Peyer's patch (tissue), 4 donors: ENCODE measurements around the gene CTNS. TPM values are rescaled to one million over a fixed set of nuclear protein-coding genes. Genes with fewer than 3 reads are reported as not detected.

Experiments
- DNase-seq, 3 donors: peaks; one replicate each; pipeline ENCODE4 v3.0.0-alpha.2; 2017 to 2019
- H3K27ac ChIP-seq, 4 donors: fragments of 200-600 bp; sonication (generic); one replicate each; pipeline ENCODE4 v1.5.1; 2016 to 2019
- H3K27me3 ChIP-seq, 2 donors: fragments of 200-600 bp; sonication (generic); one replicate each; pipeline ENCODE4 v1.5.1; 2019
- H3K36me3 ChIP-seq, 3 donors: fragments of 200-600 bp; sonication (generic); one replicate each; pipeline ENCODE4 v1.5.1; 2016 to 2019
- H3K4me1 ChIP-seq, 4 donors: fragments of 200-600 bp; sonication (generic); one replicate each; pipeline ENCODE4 v1.5.1; 2016 to 2019
- H3K4me3 ChIP-seq, 4 donors: fragments of 200-600 bp; sonication (generic); 1 replicate in 3 of 4; 2 replicates in 1 of 4; pipeline ENCODE4 v1.5.1; 2016 to 2019; ENCODE audit warnings: mild to moderate bottlenecking in 1 of 4
- H3K9me3 ChIP-seq, 4 donors: fragments of 200-600 bp; sonication (generic); one replicate each; pipeline ENCODE4 v1.5.1; 2016 to 2019; ENCODE audit warnings: mild to moderate bottlenecking in 1 of 4
- POLR2A ChIP-seq, 2 donors: fragments of 450-650 bp; IDR thresholded peaks; one replicate each; pipeline ENCODE4 v1.5.1; 2017; ENCODE audit warnings: antibody characterized with exemption in 2 of 2, mild to moderate bottlenecking in 2 of 2, moderate library complexity in 2 of 2
- total RNA-seq, 4 donors: library from RNA; depleted of rRNA; stranded (reverse); fragments of >200 nt; gene quantifications; one replicate each; pipeline ENCODE4 v1.1.0, GENCODE V29; 2016
- TF ChIP-seq, protein P1 (sequence below), 6 experiments: fragments of 450-650 bp in 4 of 6; fragments of 200-600 bp in 2 of 6; sonication (generic) in 1 of 6; IDR thresholded peaks; one replicate each; pipeline ENCODE4 v1.5.1; 2017 to 2019; ENCODE audit warnings: antibody characterized with exemption in 6 of 6, mild to moderate bottlenecking in 3 of 6, moderate library complexity in 1 of 6

The CTNS gene
- total RNA-seq, 4 donors from 2014 or later: 21.5 to 30.1 (median 27.7) TPM

DNA sequence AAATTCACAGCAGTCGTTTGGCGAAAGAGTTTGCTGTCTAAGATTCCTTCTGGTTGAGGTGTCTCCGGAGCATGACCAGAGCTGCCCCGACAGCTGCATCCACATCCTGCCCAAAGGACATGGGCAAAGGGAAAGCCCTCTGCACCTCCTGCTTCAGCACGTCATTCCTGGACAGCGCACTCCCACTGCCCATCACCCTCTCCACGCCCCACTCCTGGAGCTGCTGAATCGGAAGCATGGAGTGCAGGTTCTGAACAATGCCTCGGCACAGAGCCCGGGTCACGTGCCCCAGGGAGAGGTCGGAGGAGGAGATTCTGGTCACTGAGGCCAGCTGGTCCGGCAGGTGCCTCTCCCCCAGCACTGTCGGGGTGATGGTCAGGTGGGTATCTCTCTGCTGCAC lies 26.0 kb upstream of the CTNS start:
- peaks cover 0 to 89% (median 0%) of the 10 kb centered on the region in 3 donors for H3K36me3 ChIP-seq
- DNase-seq: no peak

GRCh38 chr17:3613124-3613523 lies 23.4 kb upstream of the CTNS start:
- no peak for TF ChIP-seq POLR2A (IDR thresholded peaks at IDR 0.05)
- TF ChIP-seq, protein P1, sequence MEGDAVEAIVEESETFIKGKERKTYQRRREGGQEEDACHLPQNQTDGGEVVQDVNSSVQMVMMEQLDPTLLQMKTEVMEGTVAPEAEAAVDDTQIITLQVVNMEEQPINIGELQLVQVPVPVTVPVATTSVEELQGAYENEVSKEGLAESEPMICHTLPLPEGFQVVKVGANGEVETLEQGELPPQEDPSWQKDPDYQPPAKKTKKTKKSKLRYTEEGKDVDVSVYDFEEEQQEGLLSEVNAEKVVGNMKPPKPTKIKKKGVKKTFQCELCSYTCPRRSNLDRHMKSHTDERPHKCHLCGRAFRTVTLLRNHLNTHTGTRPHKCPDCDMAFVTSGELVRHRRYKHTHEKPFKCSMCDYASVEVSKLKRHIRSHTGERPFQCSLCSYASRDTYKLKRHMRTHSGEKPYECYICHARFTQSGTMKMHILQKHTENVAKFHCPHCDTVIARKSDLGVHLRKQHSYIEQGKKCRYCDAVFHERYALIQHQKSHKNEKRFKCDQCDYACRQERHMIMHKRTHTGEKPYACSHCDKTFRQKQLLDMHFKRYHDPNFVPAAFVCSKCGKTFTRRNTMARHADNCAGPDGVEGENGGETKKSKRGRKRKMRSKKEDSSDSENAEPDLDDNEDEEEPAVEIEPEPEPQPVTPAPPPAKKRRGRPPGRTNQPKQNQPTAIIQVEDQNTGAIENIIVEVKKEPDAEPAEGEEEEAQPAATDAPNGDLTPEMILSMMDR (IDR thresholded peaks at IDR 0.05): no peak
- DNase-seq: no peak
- peaks cover 0 to 7% (median 0%) of the 10 kb centered on the region in 4 donors for H3K4me1 ChIP-seq
- H3K36me3 ChIP-seq: peaks cover 0 to 92% (median 0%) of the 10 kb centered on the region in 3 donors
- no peaks in the 10 kb centered on the region for H3K27me3 ChIP-seq
- no peak overlapping the region for H3K4me3 ChIP-seq
- H3K9me3 ChIP-seq: no peaks in the 10 kb centered on the region
- H3K27ac ChIP-seq: peak overlapping the region in 1 of 4 donors; percentile 26

More for the DNA sequence above, 26.0 kb upstream of the CTNS start:
- TF ChIP-seq, protein P1 (IDR thresholded peaks at IDR 0.05): no peak
- TF ChIP-seq POLR2A (IDR thresholded peaks at IDR 0.05): no peak
- Histone ChIP-seq H3K27ac (no peak overlapping the region), H3K9me3 (no peaks in the 10 kb centered on the region), H3K4me1 (peaks cover 0 to 7% (median 0%) of the 10 kb centered on the region in 4 donors), H3K27me3 (no peaks in the 10 kb centered on the region), H3K4me3 (no peak overlapping the region)

DNA sequence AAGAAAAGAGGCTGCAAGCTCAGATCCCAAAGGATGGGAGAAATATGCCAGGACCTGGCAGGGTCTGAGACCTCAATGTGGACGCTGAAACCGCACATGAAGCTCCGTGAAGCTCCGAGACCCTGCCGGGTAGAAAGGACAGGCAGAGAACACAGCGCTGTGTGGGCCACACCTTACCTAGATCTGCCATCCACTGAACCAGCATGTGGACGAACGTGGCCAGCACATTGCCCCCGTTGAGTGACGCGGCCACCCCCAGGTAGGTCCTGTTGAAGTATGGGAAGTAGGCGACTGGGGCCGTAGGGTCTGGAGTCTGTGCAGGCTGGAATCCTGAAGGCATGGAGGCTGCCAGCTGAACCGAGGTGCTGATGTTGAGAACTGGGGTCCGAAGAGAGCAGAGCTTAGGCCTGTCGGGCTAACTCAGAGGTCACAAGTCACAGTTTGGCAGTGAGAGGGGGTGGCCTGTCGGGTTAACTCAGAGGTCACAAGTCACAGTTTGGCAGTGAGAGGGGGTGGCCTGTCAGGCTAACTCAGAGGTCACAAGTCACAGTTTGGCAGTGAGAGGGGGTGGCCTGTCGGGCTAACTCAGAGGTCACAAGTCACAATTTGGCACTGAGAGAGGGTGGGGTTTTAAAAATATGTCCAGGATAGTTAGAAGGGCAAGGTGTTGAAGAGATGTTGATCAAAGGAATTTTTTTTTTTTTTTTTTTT lies 21.2 kb upstream of the CTNS start:
- H3K36me3 ChIP-seq: peaks cover 0 to 91% (median 0%) of the 10 kb centered on the region in 3 donors
- H3K4me3 ChIP-seq: no peak overlapping the region
- H3K9me3 ChIP-seq: no peaks in the 10 kb centered on the region
- H3K4me1 ChIP-seq: peaks cover 0 to 7% (median 0%) of the 10 kb centered on the region in 4 donors
- no peak overlapping the region for H3K27ac ChIP-seq
- DNase-seq: no peak
- no peak for TF ChIP-seq POLR2A (IDR thresholded peaks at IDR 0.05)
- TF ChIP-seq, protein P1 (IDR thresholded peaks at IDR 0.05): no peak
- H3K27me3 ChIP-seq: no peaks in the 10 kb centered on the region

DNA sequence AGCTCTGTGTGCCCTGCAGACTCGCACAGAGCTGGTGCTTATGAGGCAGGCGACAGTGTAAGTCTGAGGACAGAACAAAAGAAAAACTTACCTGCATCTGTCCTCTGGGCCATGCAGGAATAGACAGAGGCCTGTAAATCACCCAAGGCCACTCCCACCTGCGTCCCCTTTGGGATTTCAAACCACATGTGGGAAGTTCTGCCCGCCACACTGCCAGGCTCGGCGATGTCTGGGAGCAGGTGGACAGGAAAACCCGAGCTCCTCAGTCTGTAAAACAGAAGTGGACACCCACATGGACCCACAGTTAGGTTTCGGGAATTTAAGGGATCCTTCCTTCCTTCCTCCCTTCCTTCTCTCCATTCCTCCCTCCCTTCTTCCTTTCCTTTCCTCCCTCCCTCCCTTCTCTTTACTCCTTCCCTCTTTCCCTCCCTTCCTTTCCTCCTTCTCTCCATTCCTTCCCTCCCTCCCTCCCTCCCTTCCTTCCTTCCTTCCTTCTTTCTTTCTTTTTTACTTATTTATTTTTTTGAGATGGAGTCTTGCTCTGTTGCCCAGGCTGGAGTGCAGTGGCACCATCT lies 15.3 kb upstream of the CTNS start:
- Histone ChIP-seq H3K4me1 (no peaks in the 10 kb centered on the region), H3K9me3 (no peaks in the 10 kb centered on the region), H3K27me3 (no peaks in the 10 kb centered on the region), H3K4me3 (no peak overlapping the region), H3K36me3 (peaks cover 0 to 97% (median 0%) of the 10 kb centered on the region in 3 donors), H3K27ac (no peak overlapping the region)
- no peak for TF ChIP-seq POLR2A (IDR thresholded peaks at IDR 0.05)
- TF ChIP-seq, protein P1 (IDR thresholded peaks at IDR 0.05): no peak
- DNase-seq: no peak

DNA sequence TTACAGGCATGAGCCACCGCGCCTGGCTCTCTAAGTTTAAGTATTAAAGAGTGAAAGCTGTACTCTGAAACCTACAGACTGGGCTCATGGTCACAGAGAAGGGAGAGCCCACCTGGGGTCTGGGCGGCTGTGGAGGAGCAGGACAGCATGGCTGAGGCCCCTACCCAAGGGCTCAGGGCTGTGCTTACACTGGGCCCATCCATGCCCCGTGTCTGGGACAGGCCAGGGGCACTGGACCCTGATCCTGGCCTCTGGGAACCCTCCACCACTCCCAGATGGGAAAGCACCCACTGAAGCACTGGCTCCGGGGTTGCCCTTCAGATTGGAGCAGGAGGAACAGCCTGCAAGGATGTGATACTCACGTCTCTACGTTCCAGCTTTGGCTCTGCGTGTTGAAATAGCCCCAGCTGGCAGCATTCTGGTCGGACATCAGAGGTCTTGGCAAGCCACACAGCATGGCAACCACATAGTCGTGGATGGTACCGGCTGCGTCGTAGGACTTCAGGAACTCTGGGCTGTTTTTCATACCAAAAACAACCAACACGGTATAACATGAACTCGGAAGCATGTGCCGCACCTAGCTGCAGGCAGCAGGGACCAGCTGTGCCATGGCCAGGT lies 13.5 kb upstream of the CTNS start:
- H3K4me3 ChIP-seq: no peak overlapping the region
- peaks cover 0 to 97% (median 0%) of the 10 kb centered on the region in 3 donors for H3K36me3 ChIP-seq
- no peak for DNase-seq
- TF ChIP-seq POLR2A (IDR thresholded peaks at IDR 0.05): no peak
- TF ChIP-seq, protein P1 (IDR thresholded peaks at IDR 0.05): no peak
- no peaks in the 10 kb centered on the region for H3K4me1 ChIP-seq
- no peak overlapping the region for H3K27ac ChIP-seq
- H3K27me3 ChIP-seq: no peaks in the 10 kb centered on the region
- no peaks in the 10 kb centered on the region for H3K9me3 ChIP-seq
